B cell (primary cell): Measurements from ENCODE around the gene CCDC88C. TPM values are rescaled to one million over a fixed set of nuclear protein-coding genes. Genes with fewer than 3 reads are reported as not detected.

Experiments
- ATAC-seq: fragments of 200-7000 bp; cut with Tn5 transposase; one replicate; pipeline ENCODE4 v1.10.0; 2021; ENCODE audit warnings: low read depth, mild to moderate bottlenecking, moderate number of reproducible peaks, moderate library complexity
- CTCF ChIA-PET: fragments of 350-600 bp; sonication (Branson Sonifier 250); formaldehyde crosslinking; loops from one replicate; lab custom pipeline; 2021; ENCODE audit warnings: antibody characterized with exemption, inconsistent platforms; lab: Charles Lee
- POLR2A ChIA-PET: fragments of 350-600 bp; sonication (Branson Sonifier 250); formaldehyde crosslinking; loops from one replicate; lab custom pipeline; 2021; ENCODE audit warnings: antibody characterized with exemption; lab: Charles Lee
- DNase-seq: peaks from one replicate; pipeline ENCODE4 v3.0.0; 2013
- H2AFZ ChIP-seq: 2 replicates; pipeline ENCODE4 v1.6.1; 2012; ENCODE audit warnings: mild to moderate bottlenecking, low read depth, low read length; ENCODE audit not compliant: insufficient read depth, poor library complexity, severe bottlenecking
- H3K27ac ChIP-seq, 2 donors: 1 replicate in 1 of 2; 2 replicates in 1 of 2; pipeline ENCODE4 v1.5.1; 2012 to 2013; ENCODE audit warnings: low read length in 2 of 2, mild to moderate bottlenecking in 2 of 2, moderate library complexity in 1 of 2
- H3K27me3 ChIP-seq, 4 experiments: fragments of 200-600 bp in 1 of 4; sonication (generic) in 1 of 4; replicated peaks in 1 of 4; 1 replicate in 2 of 4; 2 replicates in 2 of 4; pipeline versions ENCODE4 v1.6.1 to v1.7.0; 2013 to 2016; ENCODE audit warnings: low read length in 3 of 4, mild to moderate bottlenecking in 2 of 4, mixed read lengths in 1 of 4, moderate library complexity in 1 of 4; ENCODE audit not compliant: insufficient read depth in 4 of 4, control insufficient read depth in 3 of 4; ENCODE audit errors: control extremely low read depth in 1 of 4
- H3K36me3 ChIP-seq, 2 experiments: replicated peaks in 1 of 2; 1 replicate in 1 of 2; 2 replicates in 1 of 2; pipeline versions ENCODE4 v1.6.1 to v1.7.1; 2013; ENCODE audit warnings: low read length in 1 of 2; ENCODE audit not compliant: insufficient read depth in 2 of 2, control insufficient read depth in 1 of 2; ENCODE audit errors: control extremely low read depth in 1 of 2, extremely low read depth in 1 of 2
- H3K4me1 ChIP-seq, 2 donors: fragments of 200-600 bp in 1 of 2; sonication (generic) in 1 of 2; 1 replicate in 1 of 2; 2 replicates in 1 of 2; pipeline versions ENCODE4 v1.5.1 to v1.6.1; 2013 to 2017; ENCODE audit warnings: low read length in 2 of 2; ENCODE audit not compliant: control insufficient read depth in 2 of 2, insufficient read depth in 2 of 2
- H3K4me2 ChIP-seq: replicated peaks from 2 replicates; pipeline ENCODE3; 2012; ENCODE audit warnings: mild to moderate bottlenecking, low read depth, low read length; ENCODE audit not compliant: poor library complexity, severe bottlenecking
- H3K4me3 ChIP-seq, 5 experiments: fragments of 200-600 bp in 1 of 5; sonication (generic) in 1 of 5; 1 replicate in 3 of 5; 2 replicates in 2 of 5; pipeline versions ENCODE4 v1.5.1 to v1.7.0; 2011 to 2016; ENCODE audit warnings: low read length in 4 of 5, mild to moderate bottlenecking in 4 of 5, low read depth in 2 of 5, control low read depth in 1 of 5, moderate library complexity in 1 of 5; ENCODE audit not compliant: insufficient read depth in 1 of 5; ENCODE audit errors: control extremely low read depth in 1 of 5, extremely low read depth in 1 of 5
- H3K79me2 ChIP-seq: fragments of 200-600 bp; sonication (generic); one replicate; pipeline ENCODE4 v1.6.0; 2016; ENCODE audit warnings: low read length; ENCODE audit not compliant: control insufficient read depth, insufficient read depth
- H3K9ac ChIP-seq: fragments of 200-600 bp; sonication (generic); 2 replicates; pipeline ENCODE4 v1.6.1; 2017; ENCODE audit warnings: mild to moderate bottlenecking, low read length, moderate library complexity
- H3K9me3 ChIP-seq, 3 donors: one replicate each; pipeline versions ENCODE4 v1.6.1 to v1.7.1; 2013; ENCODE audit warnings: low read length in 2 of 3; ENCODE audit not compliant: control insufficient read depth in 2 of 3, insufficient read depth in 1 of 3; ENCODE audit errors: control extremely low read depth in 1 of 3
- H4K20me1 ChIP-seq: 2 replicates; pipeline ENCODE4 v1.6.0; 2012; ENCODE audit warnings: mild to moderate bottlenecking, low read length; ENCODE audit not compliant: insufficient read depth, control insufficient read depth, poor library complexity, severe bottlenecking
- H3K27ac Mint-ChIP-seq: one replicate; pipeline ENCODE4 v1.8.0; 2021; ENCODE audit warnings: mixed read lengths
- H3K27me3 Mint-ChIP-seq: one replicate; pipeline ENCODE4 v1.8.0; 2021; ENCODE audit warnings: mixed read lengths
- H3K4me1 Mint-ChIP-seq: one replicate; pipeline ENCODE4 v1.8.0; 2021; ENCODE audit warnings: mixed read lengths
- H3K4me3 Mint-ChIP-seq: one replicate; pipeline ENCODE4 v1.8.0; 2021; ENCODE audit warnings: mixed read lengths
- H3K9me3 Mint-ChIP-seq: one replicate; pipeline ENCODE4 v1.8.0; 2022; ENCODE audit warnings: mixed read lengths; ENCODE audit not compliant: insufficient read depth
- EZH2 ChIP-seq: IDR thresholded peaks from 2 replicates; pipeline ENCODE4 v1.6.1; 2012; ENCODE audit warnings: borderline replicate concordance, low read depth, mild to moderate bottlenecking, moderate library complexity, low read length; ENCODE audit not compliant: insufficient read depth, poor library complexity, severe bottlenecking
- WGBS: methylation state at CpG from one replicate; pipeline ENCODE4 v1.1.5; 2013; ENCODE audit warnings: missing lambda C conversion rate; ENCODE audit not compliant: insufficient coverage; 5-methylcytosine and 5-hydroxymethylcytosine counted together
- intact Hi-C: fragments of 100-400 bp; cut with micrococcal nuclease; formaldehyde crosslinking; loops from one replicate; pipeline ENCODE4 v1.10.0; 2022
- polyA plus RNA-seq: library from polyadenylated mRNA; depleted of rRNA; stranded (reverse); fragments of >200 nt; gene quantifications from 2 replicates; pipeline ENCODE4 v1.2.3, GENCODE V29; 2012
- total RNA-seq, 2 donors: library from RNA; stranded (reverse); fragments of 120-200 nt in 1 of 2; gene quantifications; 1 replicate in 1 of 2; 2 replicates in 1 of 2; pipeline versions ENCODE4 v1.2.3 to v1.2.4, GENCODE V29; 2013 to 2022
- TF ChIP-seq, protein P1 (sequence below): fragments of 200-600 bp; IDR thresholded peaks from one replicate; pipeline ENCODE4 v1.8.0; 2022; ENCODE audit warnings: antibody characterized with exemption, mild to moderate bottlenecking

The CCDC88C gene
- total and polyA plus RNA-seq, 2 donors (not counting 1 experiment from before 2014, with no cell fraction given) = 98.7 to 181 TPM

DNA sequence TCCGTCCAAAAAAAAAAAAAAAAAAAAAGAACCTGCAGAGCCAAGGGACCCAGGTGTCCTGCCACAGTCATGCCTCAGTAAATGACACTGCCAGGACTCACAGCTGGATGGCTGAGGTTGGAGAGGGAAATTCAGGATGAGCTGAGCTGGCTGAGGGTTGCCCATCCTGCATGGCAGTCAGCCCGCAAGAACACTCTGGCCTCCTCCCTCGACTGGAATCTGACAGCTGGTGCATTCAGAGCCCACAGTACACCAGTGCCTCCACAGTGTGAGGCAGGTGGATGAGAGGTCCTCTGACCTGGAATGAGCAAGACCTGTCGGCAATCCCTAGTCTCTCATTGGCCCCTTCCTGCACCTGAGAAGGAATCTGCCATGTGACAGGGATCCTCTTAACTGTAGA is 98.7 kb downstream of the CCDC88C start:
- H3K4me2 ChIP-seq = no peak overlapping the region
- H3K27ac ChIP-seq = peak overlapping the region in 1 of 2 donors; percentile 92
- 96% methylated on average over 2 of the region's 4 CpGs for WGBS
- peaks cover 6% of the 10 kb centered on the region for H4K20me1 ChIP-seq
- no peak for DNase-seq
- peaks cover 3 to 67% of the 10 kb centered on the region in 2 experiments for H3K36me3 ChIP-seq
- ChIA-PET CTCF (interaction anchor here (1.6 to 5.5 kb wide), 4 partner anchors 81 to 108 kb away, joined by 3 to 45 read pairs (median 12); partner anchors contain the start of gene CCDC88C), POLR2A (interaction anchor here (0.6 to 1.9 kb wide), 2 partner anchors 99 to 177 kb away, joined by 3 to 5 read pairs; partner anchors contain the start of gene CCDC88C)
- peaks cover 68% of the 10 kb centered on the region for H3K79me2 ChIP-seq
- ATAC-seq = no peak
- no peak overlapping the region for H3K4me3 ChIP-seq
- peak overlapping the region; percentile 74 for H3K27ac Mint-ChIP-seq
- no peaks in the 10 kb centered on the region for H3K27me3 Mint-ChIP-seq
- peaks cover 76 to 86% of the 10 kb centered on the region in 2 donors for H3K4me1 ChIP-seq
- no peaks in the 10 kb centered on the region for H3K27me3 ChIP-seq
- no peaks in the 10 kb centered on the region for H3K9me3 ChIP-seq
- no peak for TF ChIP-seq EZH2
- TF ChIP-seq, protein P1, sequence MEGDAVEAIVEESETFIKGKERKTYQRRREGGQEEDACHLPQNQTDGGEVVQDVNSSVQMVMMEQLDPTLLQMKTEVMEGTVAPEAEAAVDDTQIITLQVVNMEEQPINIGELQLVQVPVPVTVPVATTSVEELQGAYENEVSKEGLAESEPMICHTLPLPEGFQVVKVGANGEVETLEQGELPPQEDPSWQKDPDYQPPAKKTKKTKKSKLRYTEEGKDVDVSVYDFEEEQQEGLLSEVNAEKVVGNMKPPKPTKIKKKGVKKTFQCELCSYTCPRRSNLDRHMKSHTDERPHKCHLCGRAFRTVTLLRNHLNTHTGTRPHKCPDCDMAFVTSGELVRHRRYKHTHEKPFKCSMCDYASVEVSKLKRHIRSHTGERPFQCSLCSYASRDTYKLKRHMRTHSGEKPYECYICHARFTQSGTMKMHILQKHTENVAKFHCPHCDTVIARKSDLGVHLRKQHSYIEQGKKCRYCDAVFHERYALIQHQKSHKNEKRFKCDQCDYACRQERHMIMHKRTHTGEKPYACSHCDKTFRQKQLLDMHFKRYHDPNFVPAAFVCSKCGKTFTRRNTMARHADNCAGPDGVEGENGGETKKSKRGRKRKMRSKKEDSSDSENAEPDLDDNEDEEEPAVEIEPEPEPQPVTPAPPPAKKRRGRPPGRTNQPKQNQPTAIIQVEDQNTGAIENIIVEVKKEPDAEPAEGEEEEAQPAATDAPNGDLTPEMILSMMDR = no peak
- H3K9me3 Mint-ChIP-seq = no peaks in the 10 kb centered on the region
- no peak overlapping the region for H2AFZ ChIP-seq
- H3K4me3 Mint-ChIP-seq = no peak overlapping the region
- H3K9ac ChIP-seq = no peak overlapping the region
- peaks cover 75% of the 10 kb centered on the region for H3K4me1 Mint-ChIP-seq
- intact Hi-C loops = loop anchor here (10.0 kb wide), 1 partner anchor 314 kb away; no protein-coding TSS in a partner anchor
